Astrocyte (in vitro differentiated cells and primary cell): ENCODE data around the gene SYNGR4. TPM values are rescaled to one million over a fixed set of nuclear protein-coding genes. Genes with fewer than 3 reads are reported as not detected.

Experiments used
- DNase-seq: peaks from one replicate; pipeline ENCODE4 v3.0.0-alpha.2; 2010; ENCODE audit warnings: low read depth
- FAIRE-seq: peaks from 2 replicates; lab custom pipeline; 2011; peaks lifted over from hg19 to GRCh38; lab: Jason Lieb, UNC
- H2AFZ ChIP-seq: 2 replicates; pipeline ENCODE4 v1.6.0; 2012; ENCODE audit warnings: low read depth, low read length, inconsistent platforms
- H3K27ac ChIP-seq: 2 replicates; pipeline ENCODE4 v1.5.1; 2011; ENCODE audit warnings: low read depth, low read length, inconsistent platforms
- H3K27me3 ChIP-seq: 2 replicates; pipeline ENCODE4 v1.6.0; 2011; ENCODE audit warnings: low read length, inconsistent platforms; ENCODE audit not compliant: insufficient read depth
- H3K36me3 ChIP-seq: 2 replicates; pipeline ENCODE4 v1.5.1; 2011; ENCODE audit warnings: low read length, inconsistent platforms; ENCODE audit not compliant: insufficient read depth
- H3K4me1 ChIP-seq: 2 replicates; pipeline ENCODE4 v1.5.1; 2011; ENCODE audit warnings: low read length, inconsistent platforms; ENCODE audit not compliant: insufficient read depth
- H3K4me2 ChIP-seq: 2 replicates; pipeline ENCODE4 v1.6.0; 2012; ENCODE audit warnings: low read length, inconsistent platforms
- H3K4me3 ChIP-seq: 2 replicates; pipeline ENCODE4 v1.5.1; 2011; ENCODE audit warnings: low read depth, mild to moderate bottlenecking, low read length, inconsistent platforms; ENCODE audit not compliant: insufficient read depth
- H3K79me2 ChIP-seq: 2 replicates; pipeline ENCODE4 v1.6.0; 2012; ENCODE audit warnings: mild to moderate bottlenecking, low read length, inconsistent platforms; ENCODE audit not compliant: insufficient read depth
- H3K9ac ChIP-seq: 2 replicates; pipeline ENCODE4 v1.6.0; 2012; ENCODE audit warnings: mild to moderate bottlenecking, low read length, inconsistent platforms
- H3K9me3 ChIP-seq: 2 replicates; pipeline ENCODE4 v1.5.1; 2012; ENCODE audit warnings: low read depth, mild to moderate bottlenecking, low read length, inconsistent platforms; ENCODE audit not compliant: insufficient read depth
- H4K20me1 ChIP-seq: 2 replicates; pipeline ENCODE4 v1.6.0; 2012; ENCODE audit warnings: low read length, inconsistent platforms; ENCODE audit not compliant: insufficient read depth
- H3K27ac Mint-ChIP-seq: one replicate; pipeline ENCODE4 v1.8.0; 2021; ENCODE audit warnings: mild to moderate bottlenecking, mixed read lengths; ENCODE audit not compliant: unreplicated experiment
- H3K27me3 Mint-ChIP-seq: one replicate; pipeline ENCODE4 v1.8.0; 2021; ENCODE audit warnings: low read depth, mixed read lengths; ENCODE audit not compliant: unreplicated experiment
- H3K36me3 Mint-ChIP-seq: one replicate; pipeline ENCODE4 v1.8.0; 2021; ENCODE audit warnings: low read depth, mixed read lengths; ENCODE audit not compliant: unreplicated experiment
- H3K4me1 Mint-ChIP-seq: one replicate; pipeline ENCODE4 v1.8.0; 2021; ENCODE audit warnings: low read depth, mixed read lengths; ENCODE audit not compliant: unreplicated experiment
- H3K4me3 Mint-ChIP-seq: one replicate; pipeline ENCODE4 v1.8.0; 2021; ENCODE audit warnings: mild to moderate bottlenecking, moderate library complexity, mixed read lengths; ENCODE audit not compliant: unreplicated experiment
- H3K9me3 Mint-ChIP-seq: one replicate; pipeline ENCODE4 v1.8.0; 2021; ENCODE audit warnings: mild to moderate bottlenecking, mixed read lengths; ENCODE audit not compliant: unreplicated experiment
- CTCF ChIP-seq: IDR thresholded peaks from 2 replicates; pipeline ENCODE4 v1.5.1; 2011; ENCODE audit warnings: low read depth, mild to moderate bottlenecking, inconsistent platforms, low read length, moderate library complexity; ENCODE audit not compliant: insufficient read depth
- EZH2 ChIP-seq: IDR thresholded peaks from 2 replicates; pipeline ENCODE4 v1.6.1; 2012; ENCODE audit warnings: mild to moderate bottlenecking, low read length, inconsistent platforms; ENCODE audit not compliant: insufficient read depth
- total RNA-seq: library from RNA; stranded (reverse); gene quantifications from 2 replicates; pipeline ENCODE4 v1.2.1, GENCODE V29; 2021

Gene SYNGR4
- total RNA-seq, 1 donor from 2014 or later = not detected

- Histone ChIP-seq H3K9ac (no peak overlapping the region), H4K20me1 (no peaks in the 10 kb centered on the region), H3K4me1 (peaks cover 4% of the 10 kb centered on the region), H3K36me3 (no peaks in the 10 kb centered on the region), H3K27ac (no peak overlapping the region), H3K79me2 (no peaks in the 10 kb centered on the region), H2AFZ (no peak overlapping the region), H3K4me2 (no peak overlapping the region), H3K9me3 (no peaks in the 10 kb centered on the region), H3K27me3 (no peaks in the 10 kb centered on the region), H3K4me3 (no peak overlapping the region)
- Mint-ChIP-seq H3K4me1 (peaks cover 7% of the 10 kb centered on the region), H3K9me3 (peaks cover 3% of the 10 kb centered on the region), H3K36me3 (peaks cover 2% of the 10 kb centered on the region), H3K27me3 (no peaks in the 10 kb centered on the region), H3K27ac (no peak overlapping the region), H3K4me3 (no peak overlapping the region)
- DNase-seq = no peak
- FAIRE-seq = no peak
- no peak for TF ChIP-seq EZH2
- TF ChIP-seq CTCF = no peak
These were observed 8.7 kb upstream of the SYNGR4 start for GRCh38 chr19:48355365-48355954.

GRCh38 chr19:48359123-48359522 is 5.0 kb upstream of the SYNGR4 start:
- no peak overlapping the region for H3K27ac Mint-ChIP-seq
- H2AFZ ChIP-seq = no peak overlapping the region

More at GRCh38 chr19:48359123-48359522, 5.0 kb upstream of the SYNGR4 start:
- H3K4me1 Mint-ChIP-seq = peaks cover 5% of the 10 kb centered on the region
- no peak overlapping the region for H3K9ac ChIP-seq
- H3K27me3 ChIP-seq = no peaks in the 10 kb centered on the region
- H3K79me2 ChIP-seq = no peaks in the 10 kb centered on the region
- H3K4me3 Mint-ChIP-seq = no peak overlapping the region
- peaks cover 2% of the 10 kb centered on the region for H3K36me3 Mint-ChIP-seq
- no peaks in the 10 kb centered on the region for H3K9me3 ChIP-seq
- H3K4me3 ChIP-seq = no peak overlapping the region
- no peaks in the 10 kb centered on the region for H3K36me3 ChIP-seq
- TF ChIP-seq CTCF (no peak), EZH2 (no peak)
- DNase-seq (no peak), FAIRE-seq (no peak)
- H3K4me1 ChIP-seq = peaks cover 11% of the 10 kb centered on the region
- peaks cover 5% of the 10 kb centered on the region for H3K9me3 Mint-ChIP-seq
- no peak overlapping the region for H3K27ac ChIP-seq
- no peaks in the 10 kb centered on the region for H3K27me3 Mint-ChIP-seq
- H3K4me2 ChIP-seq = no peak overlapping the region
- H4K20me1 ChIP-seq = no peaks in the 10 kb centered on the region
